ENCODE measurements around the gene MEGF8. TPM values are rescaled to one million over a fixed set of nuclear protein-coding genes. Genes with fewer than 3 reads are reported as not detected.
A peak's percentile ranks its signal among the peaks of the same experiment; 100 is the strongest.

The MEGF8 gene
- total and polyA plus RNA-seq, 10 of the 15 experiments (the other 5 are each of a cell fraction or from before 2014, with no cell fraction given): 0.43 to 12.8 (median 2.7) TPM

DNA sequence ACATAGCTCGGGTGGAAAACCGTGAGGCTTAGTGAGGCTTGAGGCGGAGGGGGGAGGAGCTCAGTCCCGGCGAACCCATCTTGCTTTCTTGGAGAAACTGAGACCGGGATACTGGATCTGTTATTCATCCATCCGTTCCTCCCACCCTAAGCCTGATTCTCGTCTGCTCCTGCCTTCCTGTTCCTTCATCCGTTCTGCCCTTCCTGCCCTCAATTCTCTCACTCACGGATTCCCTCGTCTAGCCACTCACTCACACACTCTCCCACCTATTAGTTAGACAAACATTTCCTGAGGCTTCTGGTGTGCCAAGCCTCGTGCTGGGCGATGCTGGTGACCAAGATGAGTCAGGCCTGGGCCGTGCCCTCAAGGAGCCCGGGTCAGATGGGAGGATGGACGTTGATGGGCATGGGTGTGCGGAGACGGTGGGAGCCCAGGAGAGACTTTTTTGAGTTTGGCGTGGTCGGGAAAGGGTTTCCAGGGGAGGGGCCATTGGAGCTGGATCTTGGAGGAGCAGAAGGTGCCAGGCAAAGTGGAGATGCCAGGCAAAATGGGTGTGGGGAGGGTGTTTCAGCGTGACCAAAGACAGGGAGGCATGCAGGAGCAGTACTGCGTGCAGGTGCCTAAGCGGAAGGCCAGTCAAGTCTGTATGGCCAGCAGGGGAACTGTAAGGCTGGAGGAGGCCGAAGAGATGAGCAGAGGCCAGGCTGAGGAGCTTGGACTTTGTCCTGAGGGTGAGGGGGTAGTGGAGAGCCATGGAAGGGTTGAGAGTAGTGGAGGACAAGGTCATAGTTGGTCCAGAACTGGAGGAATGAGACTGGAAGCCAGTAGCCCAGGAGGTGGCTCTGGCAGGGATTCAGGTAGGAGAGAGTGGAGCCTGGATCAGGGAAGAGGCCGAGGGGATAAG lies 72.1 kb downstream of the MEGF8 start:
- BruUV-seq (replicated peaks): TSS peak; percentile 93
- ATAC-seq (peak; percentile 3), DNase-seq (ENCODE audit: low read depth, low spot score) (no peak), FAIRE-seq (no peak)
- peak overlapping the region; percentile 98 for H3K4me2 ChIP-seq (ENCODE audit: control insufficient read depth, insufficient read depth)
- peak overlapping the region; percentile 97 for H3K4me3 ChIP-seq
- no peaks in the 10 kb centered on the region for H3K27me3 ChIP-seq (replicated peaks in 1 of 2; ENCODE audit: control insufficient read depth in 2 of 2, insufficient read depth in 2 of 2, low read length in 1 of 2)
- ChIA-PET CTCF (interaction anchor here (0.6 to 2.3 kb wide), 12 partner anchors 13 to 577 kb away, joined by 3 to 10 read pairs (median 6); no protein-coding TSS in a partner anchor), POLR2A (interaction anchor here (0.6 to 1.6 kb wide), 5 partner anchors 17 to 69 kb away, joined by 3 to 8 read pairs (median 5); no protein-coding TSS in a partner anchor), RAD21 (ENCODE audit: unreplicated experiment) (interaction anchor here (0.9 to 1.8 kb wide), 6 partner anchors 11 to 266 kb away, joined by 3 to 4 read pairs (median 4); partner anchors contain the start of gene GSK3A), SMC1A (ENCODE audit: uncharacterized antibody, unreplicated experiment) (interaction anchor here (0.5 to 2.9 kb wide), 6 partner anchors 11 to 133 kb away, joined by 3 to 8 read pairs (median 5); no protein-coding TSS in a partner anchor)
- no peaks in the 10 kb centered on the region for H3K36me3 ChIP-seq (ENCODE audit: control insufficient read depth in 2 of 2, insufficient read depth in 2 of 2, low read length in 1 of 2)
- WGBS (ENCODE audit: insufficient coverage, insufficient replicate concordance, low lambda C conversion rate, missing lambda C conversion rate): 20% methylated on average over 21 of the region's 25 CpGs
- H3K4me1 ChIP-seq (ENCODE audit: control insufficient read depth, insufficient read depth, low read length): peaks cover 8% of the 10 kb centered on the region
- H4K20me1 ChIP-seq (ENCODE audit: control insufficient read depth, insufficient read depth): no peaks in the 10 kb centered on the region
- intact Hi-C loops (cut with micrococcal nuclease; ENCODE audit: unreplicated experiment) (loop anchor here (2.0 kb wide), 1 partner anchor 73 kb away; the partner anchor contains the start of gene MEGF8), in situ Hi-C loops (cut with MboI) (no loop called here)
- H3K27ac ChIP-seq (ENCODE audit: control insufficient read depth, insufficient read depth): peak overlapping the region; percentile 57
- peak overlapping the region; percentile 78 for H3K9ac ChIP-seq (ENCODE audit: control insufficient read depth, insufficient read depth, low read length)
- no peaks in the 10 kb centered on the region for H3K9me3 ChIP-seq (replicated peaks; ENCODE audit: control insufficient read depth, insufficient read depth, low read length)
- peaks cover 5% of the 10 kb centered on the region for H3K79me2 ChIP-seq (ENCODE audit: control insufficient read depth, insufficient read depth, low read length)
- H2AFZ ChIP-seq (ENCODE audit: control insufficient read depth, low read depth, low read length): peak overlapping the region; percentile 77
- no peak for TF ChIP-seq FOXK2 (IDR thresholded peaks at IDR 0.05)
- TF ChIP-seq IKZF1 (conservative IDR thresholded peaks at IDR 0.05): peak; percentile 49; the same call in 1 of the 2 replicates
- no peak for TF ChIP-seq SREBF2 (IDR thresholded peaks at IDR 0.05; ENCODE audit: low read length)
- TF ChIP-seq, protein P1, sequence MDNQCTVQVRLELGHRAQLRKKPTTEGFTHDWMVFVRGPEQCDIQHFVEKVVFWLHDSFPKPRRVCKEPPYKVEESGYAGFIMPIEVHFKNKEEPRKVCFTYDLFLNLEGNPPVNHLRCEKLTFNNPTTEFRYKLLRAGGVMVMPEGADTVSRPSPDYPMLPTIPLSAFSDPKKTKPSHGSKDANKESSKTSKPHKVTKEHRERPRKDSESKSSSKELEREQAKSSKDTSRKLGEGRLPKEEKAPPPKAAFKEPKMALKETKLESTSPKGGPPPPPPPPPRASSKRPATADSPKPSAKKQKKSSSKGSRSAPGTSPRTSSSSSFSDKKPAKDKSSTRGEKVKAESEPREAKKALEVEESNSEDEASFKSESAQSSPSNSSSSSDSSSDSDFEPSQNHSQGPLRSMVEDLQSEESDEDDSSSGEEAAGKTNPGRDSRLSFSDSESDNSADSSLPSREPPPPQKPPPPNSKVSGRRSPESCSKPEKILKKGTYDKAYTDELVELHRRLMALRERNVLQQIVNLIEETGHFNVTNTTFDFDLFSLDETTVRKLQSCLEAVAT (IDR thresholded peaks at IDR 0.05): 0 out of 2 replicates have a peak, but pooled peaks have one; percentile 17
- TF ChIP-seq SREBF1 (IDR thresholded peaks at IDR 0.05; ENCODE audit: low read length): no peak
- no peak for TF ChIP-seq MEF2B (IDR thresholded peaks at IDR 0.05; ENCODE audit: partially characterized antibody, poor library complexity, severe bottlenecking)
- TF ChIP-seq, protein P2, sequence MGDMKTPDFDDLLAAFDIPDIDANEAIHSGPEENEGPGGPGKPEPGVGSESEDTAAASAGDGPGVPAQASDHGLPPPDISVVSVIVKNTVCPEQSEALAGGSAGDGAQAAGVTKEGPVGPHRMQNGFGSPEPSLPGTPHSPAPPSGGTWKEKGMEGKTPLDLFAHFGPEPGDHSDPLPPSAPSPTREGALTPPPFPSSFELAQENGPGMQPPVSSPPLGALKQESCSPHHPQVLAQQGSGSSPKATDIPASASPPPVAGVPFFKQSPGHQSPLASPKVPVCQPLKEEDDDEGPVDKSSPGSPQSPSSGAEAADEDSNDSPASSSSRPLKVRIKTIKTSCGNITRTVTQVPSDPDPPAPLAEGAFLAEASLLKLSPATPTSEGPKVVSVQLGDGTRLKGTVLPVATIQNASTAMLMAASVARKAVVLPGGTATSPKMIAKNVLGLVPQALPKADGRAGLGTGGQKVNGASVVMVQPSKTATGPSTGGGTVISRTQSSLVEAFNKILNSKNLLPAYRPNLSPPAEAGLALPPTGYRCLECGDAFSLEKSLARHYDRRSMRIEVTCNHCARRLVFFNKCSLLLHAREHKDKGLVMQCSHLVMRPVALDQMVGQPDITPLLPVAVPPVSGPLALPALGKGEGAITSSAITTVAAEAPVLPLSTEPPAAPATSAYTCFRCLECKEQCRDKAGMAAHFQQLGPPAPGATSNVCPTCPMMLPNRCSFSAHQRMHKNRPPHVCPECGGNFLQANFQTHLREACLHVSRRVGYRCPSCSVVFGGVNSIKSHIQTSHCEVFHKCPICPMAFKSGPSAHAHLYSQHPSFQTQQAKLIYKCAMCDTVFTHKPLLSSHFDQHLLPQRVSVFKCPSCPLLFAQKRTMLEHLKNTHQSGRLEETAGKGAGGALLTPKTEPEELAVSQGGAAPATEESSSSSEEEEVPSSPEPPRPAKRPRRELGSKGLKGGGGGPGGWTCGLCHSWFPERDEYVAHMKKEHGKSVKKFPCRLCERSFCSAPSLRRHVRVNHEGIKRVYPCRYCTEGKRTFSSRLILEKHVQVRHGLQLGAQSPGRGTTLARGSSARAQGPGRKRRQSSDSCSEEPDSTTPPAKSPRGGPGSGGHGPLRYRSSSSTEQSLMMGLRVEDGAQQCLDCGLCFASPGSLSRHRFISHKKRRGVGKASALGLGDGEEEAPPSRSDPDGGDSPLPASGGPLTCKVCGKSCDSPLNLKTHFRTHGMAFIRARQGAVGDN (IDR thresholded peaks at IDR 0.05): 0 out of 2 replicates have a peak, but pooled peaks have one; percentile 4
- no peak for TF ChIP-seq ZNF217 (IDR thresholded peaks at IDR 0.05)
- TF ChIP-seq SMARCA5 (IDR thresholded peaks at IDR 0.05): no peak
- TF ChIP-seq ZSCAN29 (IDR thresholded peaks at IDR 0.05): no peak
- TF ChIP-seq, protein P3, sequence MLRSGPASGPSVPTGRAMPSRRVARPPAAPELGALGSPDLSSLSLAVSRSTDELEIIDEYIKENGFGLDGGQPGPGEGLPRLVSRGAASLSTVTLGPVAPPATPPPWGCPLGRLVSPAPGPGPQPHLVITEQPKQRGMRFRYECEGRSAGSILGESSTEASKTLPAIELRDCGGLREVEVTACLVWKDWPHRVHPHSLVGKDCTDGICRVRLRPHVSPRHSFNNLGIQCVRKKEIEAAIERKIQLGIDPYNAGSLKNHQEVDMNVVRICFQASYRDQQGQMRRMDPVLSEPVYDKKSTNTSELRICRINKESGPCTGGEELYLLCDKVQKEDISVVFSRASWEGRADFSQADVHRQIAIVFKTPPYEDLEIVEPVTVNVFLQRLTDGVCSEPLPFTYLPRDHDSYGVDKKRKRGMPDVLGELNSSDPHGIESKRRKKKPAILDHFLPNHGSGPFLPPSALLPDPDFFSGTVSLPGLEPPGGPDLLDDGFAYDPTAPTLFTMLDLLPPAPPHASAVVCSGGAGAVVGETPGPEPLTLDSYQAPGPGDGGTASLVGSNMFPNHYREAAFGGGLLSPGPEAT (IDR thresholded peaks at IDR 0.05; ENCODE audit: low read depth): 0 out of 2 replicates have a peak, but pooled peaks have one; percentile 33
- no peak for TF ChIP-seq ASH2L (IDR thresholded peaks at IDR 0.05; ENCODE audit: borderline replicate concordance, low read depth)
- no peak for TF ChIP-seq BHLHE40 (IDR thresholded peaks at IDR 0.05; ENCODE audit: borderline replicate concordance in 1 of 2, low read depth in 2 of 2, low read length in 1 of 2)
- TF ChIP-seq, protein P4, sequence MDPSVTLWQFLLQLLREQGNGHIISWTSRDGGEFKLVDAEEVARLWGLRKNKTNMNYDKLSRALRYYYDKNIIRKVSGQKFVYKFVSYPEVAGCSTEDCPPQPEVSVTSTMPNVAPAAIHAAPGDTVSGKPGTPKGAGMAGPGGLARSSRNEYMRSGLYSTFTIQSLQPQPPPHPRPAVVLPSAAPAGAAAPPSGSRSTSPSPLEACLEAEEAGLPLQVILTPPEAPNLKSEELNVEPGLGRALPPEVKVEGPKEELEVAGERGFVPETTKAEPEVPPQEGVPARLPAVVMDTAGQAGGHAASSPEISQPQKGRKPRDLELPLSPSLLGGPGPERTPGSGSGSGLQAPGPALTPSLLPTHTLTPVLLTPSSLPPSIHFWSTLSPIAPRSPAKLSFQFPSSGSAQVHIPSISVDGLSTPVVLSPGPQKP (IDR thresholded peaks at IDR 0.05; ENCODE audit: low read depth, low read length): no peak

Data from GM12878 (cell line).